ENCODE measurements around the gene FYCO1.
"Not testable (repeated sequence)": the region's sequence is repeated elsewhere in the genome, so short reads cannot be mapped to it uniquely, and the experiment has no call there.

Gene FYCO1

DNA sequence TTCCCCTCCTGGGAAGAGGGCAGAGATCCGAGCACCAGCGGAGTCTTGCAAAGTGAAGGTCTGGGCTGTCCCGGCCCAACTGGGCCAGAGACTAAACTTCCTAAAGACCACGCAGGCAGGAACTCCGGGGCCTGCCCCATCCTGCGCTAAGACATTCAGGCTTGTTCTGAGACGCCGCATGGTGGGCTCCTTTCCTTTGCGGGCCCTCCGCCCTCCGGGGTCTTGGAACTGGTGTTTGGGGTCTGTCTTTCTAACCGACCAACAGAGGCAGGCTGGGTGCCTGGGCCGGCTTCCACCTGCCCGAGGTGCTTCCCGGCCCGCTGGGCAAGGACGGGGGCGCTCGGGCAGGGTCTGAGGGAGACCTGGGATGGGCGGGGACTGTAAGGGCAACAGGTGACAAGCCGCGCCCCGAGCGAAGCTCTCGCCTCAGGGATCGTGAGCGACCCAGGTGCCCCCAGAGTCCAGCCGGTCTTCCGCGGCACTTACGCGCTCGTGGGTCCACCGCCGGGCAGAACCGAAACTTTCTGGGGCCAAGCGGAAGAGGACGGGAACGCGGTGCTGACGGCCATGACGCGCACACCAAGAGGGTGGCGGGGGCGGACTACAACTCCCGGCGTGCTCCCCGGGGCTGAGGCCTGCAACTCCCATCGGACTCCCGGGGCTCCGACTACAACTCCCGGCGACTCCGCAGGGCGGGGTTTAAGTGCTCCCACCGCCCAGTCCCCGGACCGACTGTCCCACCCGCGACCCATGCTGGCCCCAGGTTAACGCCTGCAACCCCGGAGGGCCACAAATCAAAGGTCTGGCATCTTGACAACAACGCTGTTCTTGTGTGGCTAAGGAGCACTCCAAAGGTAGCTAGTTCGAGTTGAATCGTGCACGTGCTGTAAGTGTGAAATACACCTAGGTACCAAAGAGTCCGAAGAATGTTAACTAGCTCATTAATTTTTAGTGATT is at the start of gene FYCO1:
FYCO1 (minus strand) TSS at position 589 of the 957 bp plus-strand sequence. CDS start 10,914 bp downstream, outside the sequence.
- DNase-seq (ENCODE audit: low read depth) = peak; percentile 81

DNA sequence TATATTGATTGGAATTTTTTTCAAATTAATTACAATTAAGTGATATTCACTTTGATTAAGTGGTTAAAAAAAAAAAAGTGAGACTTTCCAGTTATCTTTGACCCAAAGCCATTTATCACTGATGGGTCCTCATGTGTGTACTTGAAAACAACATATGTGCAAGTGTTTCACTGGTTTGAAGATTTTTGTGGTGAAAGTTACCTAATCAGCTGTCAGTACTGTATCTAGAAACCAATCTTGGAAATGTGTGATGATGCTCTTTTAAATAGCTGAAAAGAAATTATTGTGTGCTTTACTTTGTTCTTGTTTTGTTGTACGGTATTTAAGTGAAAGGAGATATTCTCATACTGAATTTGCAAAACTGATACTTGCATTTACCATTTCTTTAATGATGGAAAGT is 43.3 kb upstream of the FYCO1 start:
- DNase-seq (ENCODE audit: low read depth) = no peak

- not testable (repeated sequence) for DNase-seq (ENCODE audit: low read depth)
Observed at GRCh38 chr3:46038071-46038470, 42.4 kb upstream of the FYCO1 start.

- DNase-seq (ENCODE audit: low read depth) = no peak
Observed at GRCh38 chr3:46036191-46036590, 40.6 kb upstream of the FYCO1 start.

- DNase-seq (ENCODE audit: low read depth) = no peak
Observed at GRCh38 chr3:46031747-46032146, 36.1 kb upstream of the FYCO1 start.

DNA sequence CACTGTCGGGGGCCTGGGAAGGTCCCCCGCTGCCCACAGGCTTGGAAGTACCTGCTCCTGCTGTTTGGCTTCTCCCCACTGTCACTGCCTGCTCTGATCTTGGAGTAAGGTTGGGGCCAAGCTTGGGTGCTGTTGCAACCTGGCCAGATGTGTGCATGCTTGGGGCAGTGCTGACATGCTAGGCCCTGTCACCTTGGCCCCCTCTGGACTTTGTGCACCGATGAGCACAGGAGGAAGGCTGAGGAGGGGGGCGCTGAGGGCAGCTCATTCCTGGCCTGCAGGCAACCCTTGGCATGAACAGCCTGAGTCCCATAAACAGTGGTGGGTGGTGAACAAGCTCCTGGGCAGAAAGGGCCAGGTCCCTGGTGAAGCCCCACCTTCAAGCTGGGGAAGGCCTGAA is 35.6 kb upstream of the FYCO1 start:
- DNase-seq (ENCODE audit: low read depth) = no peak

GRCh38 chr3:46030626-46031025 is 35.0 kb upstream of the FYCO1 start:
- DNase-seq (ENCODE audit: low read depth) = no peak

DNA sequence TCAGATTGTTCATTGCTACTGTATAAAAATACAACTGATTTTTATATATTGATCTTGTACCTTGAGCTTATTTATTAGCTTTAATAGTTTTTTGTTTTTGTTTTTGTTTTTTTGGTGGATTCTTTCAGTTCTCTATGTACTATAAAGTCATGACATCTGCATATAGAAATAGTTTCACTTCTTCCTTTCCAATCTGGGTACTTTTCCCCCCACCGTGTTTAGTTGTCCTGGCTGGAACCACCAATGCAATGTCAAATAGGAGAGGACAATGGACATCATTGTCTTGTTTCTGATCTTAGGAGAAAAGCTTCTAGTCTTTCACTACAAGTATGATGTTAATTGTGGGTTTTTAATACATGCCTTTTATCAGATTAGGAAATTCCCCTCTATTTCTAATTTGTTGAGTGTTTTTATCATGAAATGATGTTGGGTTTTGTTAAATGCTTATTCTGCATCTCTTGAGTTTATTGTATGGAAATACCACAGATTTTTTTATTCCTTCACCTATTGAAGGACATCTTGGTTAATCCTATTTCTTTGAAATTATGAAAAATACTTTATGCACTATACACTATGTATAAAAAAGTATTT is 34.4 kb upstream of the FYCO1 start:
- no peak for DNase-seq (ENCODE audit: low read depth)

GRCh38 chr3:46027736-46028397 is 32.2 kb upstream of the FYCO1 start:
- DNase-seq (ENCODE audit: low read depth) = no peak

DNA sequence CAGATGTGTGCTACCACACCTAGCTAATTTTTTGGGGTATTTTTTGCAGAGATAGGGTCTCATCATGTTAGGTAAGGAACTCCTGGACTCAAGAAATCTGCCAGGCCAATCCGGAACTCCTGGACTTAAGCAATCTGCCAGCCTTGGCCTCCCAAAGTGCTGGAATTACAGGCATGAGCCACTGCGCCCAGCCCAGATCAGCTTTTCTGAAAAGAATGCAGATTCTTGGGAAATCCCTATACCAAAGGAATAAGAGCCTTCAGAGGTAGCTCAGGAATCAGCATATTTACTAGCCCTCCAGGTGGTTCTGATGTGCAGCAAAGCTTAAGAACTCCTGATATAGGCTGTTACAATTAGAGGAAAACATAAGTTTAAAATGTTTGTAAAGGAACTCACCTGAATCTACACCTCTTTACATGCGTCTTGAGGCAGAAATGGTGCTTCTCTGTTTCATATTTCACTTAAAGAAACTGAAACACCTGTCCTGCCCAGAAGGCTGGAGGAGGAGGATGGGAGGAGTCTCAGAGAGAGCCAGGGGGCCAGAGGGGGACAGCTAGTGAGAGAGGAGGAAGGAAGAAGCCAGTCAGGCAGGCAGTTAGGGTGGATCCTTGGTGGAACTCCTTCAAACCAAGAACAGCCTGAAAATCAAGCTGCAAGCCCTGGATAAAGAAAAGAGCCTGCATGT is 31.5 kb upstream of the FYCO1 start, which contains the start of gene XCR1:
XCR1 (minus strand) TSS at position 463 of the 685 bp plus-strand sequence. CDS start 5,536 bp downstream, outside the sequence.
- DNase-seq (ENCODE audit: low read depth) = no peak

DNA sequence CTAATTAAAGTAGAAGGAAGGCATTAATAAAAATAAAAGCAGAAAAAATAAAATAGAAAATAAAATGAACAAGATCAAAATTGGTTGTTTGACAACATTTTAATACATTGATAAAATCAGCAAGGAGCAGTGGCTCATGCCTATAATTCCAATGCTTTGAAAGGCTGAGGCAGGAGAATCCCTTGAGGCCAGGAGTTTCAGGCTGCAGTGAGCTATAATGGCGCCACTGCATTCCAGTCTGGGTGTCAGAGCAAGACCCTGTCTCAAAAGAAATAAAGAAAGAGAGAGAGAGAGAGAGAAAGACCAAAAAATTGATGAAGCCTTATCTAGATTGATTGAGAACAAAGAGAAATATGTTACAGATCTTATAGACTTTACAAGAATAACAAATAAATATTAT is 29.5 kb upstream of the FYCO1 start:
- DNase-seq (ENCODE audit: low read depth) = no peak

DNA sequence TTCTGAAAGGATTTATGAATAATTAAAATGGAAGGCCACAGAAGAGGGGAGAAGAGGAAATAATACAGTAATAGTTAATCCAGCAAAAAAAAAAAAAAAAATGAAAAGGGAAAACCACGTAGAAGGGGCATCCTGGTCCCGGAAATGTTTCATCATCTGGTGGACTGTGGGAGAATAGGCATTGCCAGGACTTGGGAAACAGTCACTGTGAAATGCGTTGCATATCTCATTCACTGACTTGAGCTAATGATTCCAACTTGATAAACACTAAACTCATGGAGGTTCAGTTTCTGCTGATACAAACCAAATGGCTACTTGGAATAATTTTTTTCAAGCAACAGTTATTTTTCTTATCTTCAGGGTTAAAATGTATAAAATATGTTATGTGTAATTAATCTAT is 28.5 kb upstream of the FYCO1 start:
- DNase-seq (ENCODE audit: low read depth) = no peak

DNA sequence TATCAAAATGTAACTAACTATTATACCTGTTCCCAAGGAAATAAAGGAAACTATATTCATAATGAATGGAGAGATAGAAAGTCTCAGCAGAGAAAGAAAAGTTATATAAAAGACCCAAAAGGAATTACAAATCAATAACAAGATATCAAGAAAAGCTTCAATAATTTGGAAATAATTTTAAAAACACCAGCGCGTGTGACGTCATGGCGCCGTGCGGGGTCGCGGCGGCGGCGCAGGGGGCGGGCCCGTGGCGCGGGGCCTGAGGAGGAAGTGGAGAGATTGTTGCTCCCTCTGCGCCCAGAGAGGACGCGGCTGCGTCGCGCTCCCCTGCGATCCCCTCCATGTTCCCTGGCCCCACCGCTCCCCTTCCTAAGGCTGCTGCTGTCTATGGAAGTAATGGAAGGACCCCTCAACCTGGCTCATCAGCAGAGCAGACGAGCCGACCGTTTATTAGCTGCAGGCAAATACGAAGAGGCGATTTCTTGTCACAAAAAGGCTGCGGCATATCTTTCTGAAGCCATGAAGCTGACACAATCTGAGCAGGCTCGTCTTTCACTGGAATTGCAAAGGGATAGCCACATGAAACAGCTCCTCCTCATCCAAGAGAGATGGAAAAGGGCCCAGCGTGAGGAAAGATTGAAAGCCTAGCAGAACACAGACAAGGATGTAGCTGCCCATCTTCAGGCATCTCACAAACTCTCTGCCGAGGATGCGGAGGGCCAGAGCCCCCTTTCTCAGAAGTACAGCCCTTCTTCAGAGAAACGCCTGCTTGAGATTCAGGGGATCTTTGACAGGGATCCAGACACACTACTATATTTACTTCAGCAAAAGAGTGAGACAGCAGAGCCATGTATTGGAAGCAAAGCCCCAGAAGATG is 27.5 kb upstream of the FYCO1 start:
- no peak for DNase-seq (ENCODE audit: low read depth)

GRCh38 chr3:46021516-46021915 is 25.9 kb upstream of the FYCO1 start:
- no peak for DNase-seq (ENCODE audit: low read depth)

DNA sequence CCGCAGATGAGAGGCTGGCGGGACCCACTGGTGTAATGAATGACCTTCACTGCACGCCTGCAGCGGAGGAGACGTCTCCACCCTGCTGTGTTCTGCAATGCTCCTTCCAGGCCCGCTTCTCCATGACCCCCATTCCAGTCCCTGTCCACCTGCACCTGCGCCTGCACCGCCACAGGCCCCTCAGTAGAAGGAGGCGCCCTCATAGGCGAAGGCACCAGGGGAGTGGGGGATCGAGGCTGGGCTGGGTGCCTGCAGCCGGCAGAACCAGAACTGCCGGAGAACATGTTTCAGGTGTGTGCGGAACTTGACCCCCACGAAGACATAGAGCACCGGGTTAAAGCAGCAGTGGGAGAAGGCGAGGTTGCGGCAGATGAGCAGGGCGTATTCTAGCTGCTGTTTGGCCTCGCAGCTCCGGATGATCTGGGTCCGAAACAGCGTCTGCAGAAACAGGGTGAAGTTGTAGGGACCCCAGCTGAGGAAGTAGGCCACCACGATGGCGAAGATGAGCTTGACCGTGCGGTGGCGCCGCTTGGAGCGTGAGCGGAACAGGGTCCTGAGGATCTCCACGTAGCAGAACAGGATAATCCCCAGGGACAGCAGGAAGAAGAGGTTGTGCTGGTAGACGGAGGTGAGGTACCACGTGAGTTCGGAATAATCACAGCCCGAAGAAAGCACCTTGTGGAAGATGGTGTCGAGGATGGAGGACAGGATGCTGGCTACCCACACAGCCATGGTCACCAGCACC is 25.3 kb upstream of the FYCO1 start:
- DNase-seq (ENCODE audit: low read depth) = no peak

GRCh38 chr3:46019707-46020106 is 24.1 kb upstream of the FYCO1 start:
- no peak for DNase-seq (ENCODE audit: low read depth)

GRCh38 chr3:46017720-46018119 is 22.1 kb upstream of the FYCO1 start:
- DNase-seq (ENCODE audit: low read depth) = no peak

DNA sequence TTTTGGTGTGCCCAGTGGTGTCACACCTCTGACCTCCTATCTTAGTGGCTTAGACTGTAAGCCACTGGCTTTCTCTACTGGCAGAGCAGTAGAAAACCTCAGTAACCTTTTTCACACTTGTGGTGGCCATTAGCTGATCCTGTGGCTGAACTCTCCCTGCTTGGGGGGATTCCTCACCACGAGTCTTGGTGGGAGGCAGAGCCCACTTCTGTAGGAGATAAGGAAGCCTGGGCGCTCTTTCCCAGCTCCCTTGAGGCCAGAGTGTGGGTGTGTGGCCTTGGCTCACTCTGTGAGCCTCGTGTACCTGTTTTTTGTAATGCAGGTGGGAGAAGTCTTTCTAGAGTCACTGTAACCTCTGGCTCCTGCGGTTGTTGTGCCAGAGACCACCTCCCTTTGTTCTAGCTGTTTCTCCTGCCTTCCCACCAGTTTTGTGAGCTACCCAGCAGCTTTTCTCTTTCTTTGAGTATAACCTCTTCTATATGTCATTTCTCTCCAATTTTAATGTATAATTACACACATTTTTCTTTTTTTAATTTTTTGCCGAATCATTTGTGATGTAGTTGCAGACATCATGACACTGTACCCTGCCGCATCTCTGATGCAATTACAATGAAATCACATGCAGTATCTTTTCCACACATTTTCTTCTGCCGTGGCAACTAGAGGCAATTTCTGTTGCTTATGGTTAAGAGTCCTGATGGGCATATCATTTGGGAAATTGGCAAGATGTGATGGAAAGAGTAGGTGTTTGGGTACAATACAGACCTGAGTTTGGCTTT is 17.9 kb upstream of the FYCO1 start:
- no peak for DNase-seq (ENCODE audit: low read depth)

- DNase-seq (ENCODE audit: low read depth) = no peak
Observed at GRCh38 chr3:46012246-46012645, 16.6 kb upstream of the FYCO1 start.
